GM08714 (cell line): ENCODE measurements around the gene RBFOX2.
A peak's percentile ranks its signal among the peaks of the same experiment; 100 is the strongest.

Experiments
- H3K4me3 ChIP-seq: fragments of 200-500 bp; sonication (Bioruptor generic); 2 replicates; pipeline ENCODE4 v1.5.1; 2014; ENCODE audit warnings: mild to moderate bottlenecking, low read length, inconsistent platforms
- ZNF274 ChIP-seq: IDR thresholded peaks from 2 replicates; pipeline ENCODE4 v1.6.1; 2012; ENCODE audit warnings: mild to moderate bottlenecking, low read depth, low read length

RBFOX2 gene

DNA sequence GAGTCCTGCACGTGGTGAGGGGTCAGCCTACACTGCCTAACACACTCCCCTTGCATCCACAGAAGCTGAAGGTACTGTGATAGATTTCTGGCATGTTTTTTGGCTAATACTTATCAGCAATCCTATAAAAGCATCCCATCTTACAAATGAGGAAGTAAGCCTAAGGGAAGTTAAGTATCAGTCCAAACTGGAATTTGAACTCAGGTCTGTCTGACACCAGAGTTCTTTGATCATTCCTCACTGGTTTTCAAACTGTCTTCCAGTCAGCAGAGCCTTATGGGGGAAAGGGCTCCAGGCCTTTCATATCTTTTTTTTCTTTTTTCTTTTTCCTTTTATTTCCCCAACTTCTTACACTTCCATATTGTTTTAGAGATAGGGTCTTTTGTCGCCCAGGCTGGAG, 105.6 kb downstream of the RBFOX2 start:
- no peak overlapping the region for H3K4me3 ChIP-seq
- no peak for TF ChIP-seq ZNF274

DNA sequence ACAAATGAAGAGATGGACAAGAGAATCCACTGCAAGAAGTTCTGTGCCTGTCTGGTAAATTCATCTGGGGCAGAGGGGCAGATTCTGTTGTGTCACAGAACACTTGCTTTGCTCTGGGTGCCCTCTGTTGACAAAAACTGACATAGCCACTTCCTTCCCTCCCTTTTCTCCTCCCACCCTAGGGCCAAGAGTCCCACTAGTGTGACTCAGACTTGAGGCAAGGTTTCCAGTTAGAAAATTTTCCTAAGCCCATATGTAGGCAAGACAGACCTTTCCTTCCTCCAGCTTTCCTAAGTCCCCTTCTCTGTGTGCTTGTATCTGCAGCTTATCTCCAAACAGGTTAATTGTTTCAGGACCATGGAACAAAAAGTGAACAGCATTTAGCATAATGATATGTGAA, 106.8 kb downstream of the RBFOX2 start:
- no peak for TF ChIP-seq ZNF274
- no peak overlapping the region for H3K4me3 ChIP-seq

DNA sequence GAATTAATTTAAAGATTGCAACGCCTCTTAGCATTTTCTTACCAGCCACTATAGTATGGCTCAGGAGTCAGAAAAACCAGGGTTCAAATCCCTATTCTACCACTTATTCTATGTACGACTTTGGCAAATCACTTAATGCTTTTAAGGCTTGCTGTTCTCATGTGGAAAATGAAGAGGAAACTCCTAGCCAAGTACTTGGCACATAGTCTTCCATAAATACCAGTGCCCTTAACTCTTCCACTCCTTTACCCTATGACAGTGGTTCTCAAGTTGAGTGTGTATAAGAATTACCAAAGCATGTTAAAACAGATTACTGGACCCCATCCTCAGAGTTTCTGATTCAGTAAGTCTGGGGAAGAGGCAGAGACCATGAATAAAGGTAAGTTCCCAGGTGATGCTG, 107.6 kb downstream of the RBFOX2 start:
- H3K4me3 ChIP-seq = no peak overlapping the region
- TF ChIP-seq ZNF274 = no peak

DNA sequence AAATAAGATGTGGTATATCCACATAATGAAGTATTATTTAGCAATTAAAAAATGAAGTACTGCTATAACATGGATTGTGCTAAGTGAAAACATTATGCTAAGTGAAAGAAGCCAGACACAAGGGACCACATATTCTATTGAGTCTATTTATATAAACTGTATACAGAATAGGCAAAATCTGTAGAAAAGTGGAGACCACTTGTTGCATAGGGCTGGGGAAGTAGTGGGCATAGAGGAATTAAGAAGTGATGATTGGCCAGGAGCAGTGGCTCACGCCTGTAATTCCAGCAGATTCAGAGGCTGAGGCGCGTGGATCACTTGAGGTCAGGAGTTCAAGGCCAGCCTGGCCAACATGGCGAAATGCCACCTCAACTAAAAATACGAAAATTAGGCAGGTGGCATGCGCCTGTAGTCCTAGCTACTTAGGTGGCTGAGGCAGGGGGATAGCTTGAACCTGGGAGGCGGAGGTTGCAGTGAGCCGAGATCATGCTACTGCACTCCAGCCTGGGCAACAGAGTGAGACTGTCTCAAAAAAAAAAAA, 109.6 kb downstream of the RBFOX2 start:
- TF ChIP-seq ZNF274 = no peak
- no peak overlapping the region for H3K4me3 ChIP-seq

DNA sequence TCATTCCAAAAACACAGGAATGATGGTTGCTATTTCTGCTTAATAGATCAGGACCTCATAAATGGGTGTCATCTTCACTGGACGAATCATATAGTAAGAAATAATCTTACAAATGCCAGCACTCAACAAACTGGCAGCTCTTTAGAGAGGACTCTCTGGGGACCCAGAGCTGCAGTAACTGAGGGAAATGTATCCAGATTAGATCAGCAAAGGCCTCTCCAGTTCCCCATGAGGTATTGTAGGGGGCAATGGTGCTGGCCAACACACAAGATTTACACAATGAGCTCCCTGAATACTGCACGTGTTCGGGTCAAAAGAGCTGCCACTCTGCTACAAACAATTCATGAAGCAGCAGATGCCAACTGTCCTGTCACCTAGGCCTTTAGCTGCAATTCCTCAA, 110.2 kb downstream of the RBFOX2 start:
- no peak for TF ChIP-seq ZNF274
- H3K4me3 ChIP-seq = no peak overlapping the region

DNA sequence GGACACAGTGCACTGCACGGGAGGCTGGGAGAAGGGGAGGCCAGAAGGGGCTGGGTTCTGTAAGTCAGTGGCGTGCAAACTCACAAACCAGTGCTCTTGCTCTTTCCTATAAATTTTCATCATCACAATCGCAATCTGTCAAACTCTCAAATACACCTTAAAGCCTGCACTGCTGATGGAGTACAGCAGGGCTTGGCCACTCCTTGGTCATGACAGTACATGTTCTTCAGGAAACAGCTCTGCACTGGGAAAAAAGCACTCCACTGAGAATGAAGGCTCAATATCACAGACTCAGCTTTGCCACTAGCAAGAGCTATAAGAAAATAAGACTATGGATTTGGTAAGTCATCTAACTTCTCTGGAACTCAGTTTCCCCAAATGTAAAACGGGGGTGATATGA, 111.0 kb downstream of the RBFOX2 start:
- no peak for TF ChIP-seq ZNF274

DNA sequence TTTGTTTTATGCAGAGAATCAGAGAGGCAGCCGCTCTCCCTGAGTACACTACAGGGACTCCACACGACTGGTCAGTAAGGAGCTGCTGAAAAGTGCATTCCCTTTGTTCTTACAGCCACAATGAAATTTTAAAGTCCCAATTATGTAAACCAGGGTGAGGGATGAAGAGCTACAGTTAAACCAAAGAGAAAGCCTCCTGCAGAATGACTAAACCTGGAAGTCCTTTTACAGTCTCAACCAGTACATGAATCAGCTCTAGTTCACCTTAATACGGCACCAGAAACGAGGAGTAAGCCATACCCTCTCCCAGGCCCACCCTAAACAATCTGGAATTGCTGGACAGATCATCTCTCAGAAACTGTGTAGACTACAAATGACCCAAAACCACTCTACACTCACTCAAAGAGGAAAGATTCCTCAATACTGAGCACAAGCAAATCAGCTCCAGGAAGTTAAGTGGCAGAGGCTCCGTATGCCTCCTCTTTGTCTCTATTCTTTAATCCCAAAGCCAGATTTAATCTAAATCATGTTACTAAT, 113.1 kb downstream of the RBFOX2 start:
- no peak for TF ChIP-seq ZNF274
- peak overlapping the region; percentile 15; the same call in 1 of the 2 replicates for H3K4me3 ChIP-seq

More for the DNA sequence above, 111.0 kb downstream of the RBFOX2 start:
- H3K4me3 ChIP-seq = no peak overlapping the region

DNA sequence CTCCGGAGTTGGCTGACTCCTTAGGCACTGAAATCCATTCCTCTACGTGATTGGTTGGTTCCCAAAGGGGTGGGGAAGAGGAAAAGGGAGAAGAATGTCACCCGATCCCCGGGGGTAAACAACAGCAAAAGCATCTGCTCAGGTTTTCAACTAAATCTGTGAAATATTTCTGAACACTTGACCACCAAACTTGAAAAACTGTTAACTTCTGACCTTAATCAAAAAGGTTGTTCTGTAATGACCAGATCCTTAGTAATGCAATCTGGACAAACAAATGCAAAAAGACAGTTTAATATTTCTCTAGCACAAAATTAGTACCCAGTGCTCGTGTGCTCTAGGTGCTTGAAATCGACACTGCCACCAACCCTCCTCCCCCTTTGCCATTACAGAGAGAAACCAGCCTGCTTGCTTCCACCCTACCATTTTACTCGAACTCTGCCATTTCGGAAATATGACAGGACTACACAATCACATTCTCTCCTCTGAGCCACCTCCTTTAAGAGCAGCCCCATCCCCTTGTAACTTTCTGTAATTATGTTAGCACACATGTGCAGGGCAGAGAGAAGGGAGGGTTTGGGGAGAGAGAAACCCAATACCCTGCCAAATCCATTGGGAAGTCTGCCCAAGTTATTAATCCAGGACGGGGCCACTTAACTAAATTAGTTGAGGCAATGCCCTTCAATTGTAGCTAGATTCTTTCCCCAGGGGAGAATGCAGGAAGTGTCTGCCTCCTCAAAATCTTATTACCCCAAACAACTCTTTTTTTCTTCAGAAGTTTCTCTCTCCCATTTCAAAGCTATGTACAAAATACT, 113.8 kb downstream of the RBFOX2 start:
- TF ChIP-seq ZNF274 = no peak
- H3K4me3 ChIP-seq = peak overlapping the region; percentile 15; the same call in 1 of the 2 replicates

DNA sequence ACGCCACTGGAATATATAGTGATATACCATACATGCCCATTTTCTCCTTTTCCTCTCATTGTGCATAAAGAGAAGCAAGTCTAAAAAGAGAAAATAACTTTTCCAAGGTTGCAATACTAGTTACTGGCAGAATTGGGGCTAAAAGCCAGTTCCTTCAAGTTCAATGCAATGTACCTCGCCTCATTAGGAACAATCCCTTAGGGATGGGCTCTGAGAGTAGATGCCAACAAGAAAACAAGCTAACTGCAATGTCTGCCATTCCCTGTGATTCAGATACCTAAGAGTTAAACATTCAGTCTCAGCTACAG, 114.3 kb downstream of the RBFOX2 start:
- H3K4me3 ChIP-seq = no peak overlapping the region

DNA sequence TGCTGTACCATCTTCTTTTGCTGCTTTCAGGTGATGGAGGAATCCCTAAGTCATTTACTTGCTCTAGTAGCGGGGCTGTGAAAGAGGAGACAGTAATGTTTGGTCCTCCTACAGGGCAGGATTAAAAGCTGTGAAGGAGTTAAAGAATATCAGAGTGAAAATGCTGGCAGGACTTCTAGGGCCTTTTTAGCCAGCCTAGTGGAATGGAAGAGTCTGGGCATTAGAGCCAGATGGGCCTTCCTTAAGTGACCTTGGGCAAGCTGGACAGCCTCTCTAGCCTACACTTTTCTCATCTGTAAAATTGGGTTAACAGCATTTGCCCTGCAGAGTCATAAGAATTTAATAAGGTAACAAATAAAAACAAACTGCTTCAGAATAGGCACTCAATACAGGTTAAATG, 114.7 kb downstream of the RBFOX2 start:
- no peak for TF ChIP-seq ZNF274
- no peak overlapping the region for H3K4me3 ChIP-seq

More for the DNA sequence above, 114.3 kb downstream of the RBFOX2 start:
- no peak for TF ChIP-seq ZNF274

DNA sequence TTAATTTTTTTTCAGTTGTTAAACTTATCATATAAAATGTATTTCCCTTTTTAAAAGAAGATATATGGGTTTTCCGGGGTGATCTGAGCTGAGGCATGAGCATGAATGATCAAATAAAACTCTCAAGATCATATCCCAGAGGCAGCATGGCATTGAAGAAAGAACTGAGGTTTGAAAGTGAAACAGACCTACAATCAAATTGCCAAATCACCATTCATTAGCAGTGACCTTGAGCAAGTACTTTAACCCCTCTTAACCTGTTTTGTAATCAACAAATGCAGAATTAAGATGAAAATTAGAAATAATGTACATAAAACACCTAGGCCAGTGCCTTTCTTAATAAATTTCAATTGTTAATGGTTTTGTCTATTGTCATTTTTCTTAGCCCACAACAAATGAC, 116.0 kb downstream of the RBFOX2 start:
- TF ChIP-seq ZNF274 = no peak

DNA sequence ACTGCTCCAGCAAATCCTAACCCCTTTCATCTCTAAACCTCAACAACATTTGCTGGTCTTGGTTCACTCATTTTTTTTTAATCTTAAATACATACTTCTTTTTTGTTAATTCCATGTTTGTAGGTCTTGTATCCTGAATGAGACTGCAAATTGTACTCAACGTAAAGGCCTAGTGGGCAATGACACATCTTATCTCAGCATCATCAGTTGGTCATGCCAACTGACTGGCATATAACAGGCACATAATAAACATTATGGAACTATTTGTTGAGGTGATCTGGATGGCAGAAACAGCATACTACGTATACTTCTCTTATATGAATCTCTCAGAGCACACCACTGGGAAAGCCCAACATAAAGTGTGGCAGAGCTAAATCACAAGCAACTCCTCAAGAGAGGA, 116.7 kb downstream of the RBFOX2 start:
- TF ChIP-seq ZNF274 = no peak

More for the DNA sequence above, 116.0 kb downstream of the RBFOX2 start:
- H3K4me3 ChIP-seq = no peak overlapping the region

DNA sequence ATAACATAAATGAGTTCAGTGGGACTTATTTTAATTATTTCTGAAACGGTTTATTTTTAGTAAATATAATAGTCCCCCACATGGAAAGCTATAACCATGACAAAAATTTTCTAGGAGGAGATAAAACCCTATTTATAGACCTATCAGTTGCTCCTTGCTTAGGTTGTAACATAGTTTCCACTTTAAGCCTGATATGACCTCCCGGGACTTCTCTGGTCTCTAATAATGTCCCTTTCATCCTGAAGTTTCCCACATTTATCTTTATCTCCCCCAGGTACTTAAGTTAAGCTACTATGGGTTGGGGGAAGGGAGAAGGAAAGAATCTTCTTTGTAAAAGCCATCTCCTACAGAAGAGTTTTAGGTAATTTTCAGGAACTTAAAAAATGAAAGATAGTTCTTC, 117.7 kb downstream of the RBFOX2 start:
- H3K4me3 ChIP-seq = no peak overlapping the region
- no peak for TF ChIP-seq ZNF274

More for the DNA sequence above, 116.7 kb downstream of the RBFOX2 start:
- H3K4me3 ChIP-seq = no peak overlapping the region

DNA sequence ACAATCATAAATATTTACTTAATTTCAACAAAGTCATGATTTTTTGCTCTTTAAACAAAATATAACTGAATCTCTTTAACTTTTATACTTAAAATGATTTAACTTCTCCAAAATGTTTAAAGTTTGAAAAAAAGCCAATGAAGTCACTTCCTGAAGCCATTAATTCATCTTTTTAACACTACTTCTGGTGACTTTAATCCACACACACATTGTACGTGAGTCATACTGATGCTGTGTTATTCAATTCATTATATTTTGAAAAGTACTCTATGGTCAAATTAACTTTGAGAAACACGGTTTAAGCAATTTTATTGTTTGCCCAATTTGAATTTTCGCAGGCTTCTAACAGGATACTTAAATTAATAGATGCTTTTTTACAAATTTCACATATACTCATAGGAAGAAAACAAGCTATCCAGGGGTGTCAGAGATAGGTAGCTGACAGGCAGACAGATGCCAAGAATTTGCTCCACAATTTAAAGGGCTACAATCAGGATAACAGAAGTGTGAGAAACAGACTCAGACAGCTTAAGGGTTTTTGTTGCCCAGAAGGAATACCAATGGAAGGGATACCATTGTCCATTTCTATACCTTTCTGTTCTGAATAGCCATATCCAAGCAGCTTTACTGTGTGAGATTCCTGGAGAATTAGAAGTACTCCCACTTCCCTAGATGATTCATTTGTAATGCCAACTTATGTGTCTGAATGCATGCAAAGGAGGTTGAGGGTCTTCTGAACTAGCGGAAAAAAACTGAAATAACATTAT, 118.4 kb downstream of the RBFOX2 start:
- TF ChIP-seq ZNF274 = no peak
- no peak overlapping the region for H3K4me3 ChIP-seq

DNA sequence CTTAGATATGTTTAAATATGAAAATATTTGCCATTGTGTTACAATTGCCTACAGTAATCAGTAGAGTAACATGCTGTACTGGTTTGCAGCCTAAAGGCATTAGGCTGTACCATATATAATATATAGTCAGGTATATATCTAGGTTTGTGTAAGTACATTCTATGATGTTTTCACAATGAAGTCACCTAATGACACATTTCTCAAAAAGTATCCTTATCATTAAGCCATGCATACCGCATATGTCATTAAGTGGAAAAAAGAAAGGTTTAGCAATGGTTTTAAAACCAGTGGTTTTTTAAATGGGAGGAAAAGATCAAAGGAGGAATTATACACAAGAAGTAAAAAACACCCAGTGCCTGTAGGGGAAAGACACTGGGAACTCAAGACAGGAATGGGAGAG, 122.7 kb downstream of the RBFOX2 start:
- no peak for TF ChIP-seq ZNF274
- H3K4me3 ChIP-seq = no peak overlapping the region
